Small intestine (tissue), 7 donors: ENCODE data around the gene PTCH1. TPM values are rescaled to one million over a fixed set of nuclear protein-coding genes. Genes with fewer than 3 reads are reported as not detected.
A peak's percentile ranks its signal among the peaks of the same experiment; 100 is the strongest.

Source experiments
- DNase-seq, 2 donors: peaks; one replicate each; pipeline versions ENCODE4 v3.0.0 to v3.0.0-alpha.2; 2013
- FAIRE-seq: peaks from 2 replicates; lab custom pipeline; 2012; peaks lifted over from hg19 to GRCh38; lab: Jason Lieb, UNC
- H3K27ac ChIP-seq, 3 donors: one replicate each; pipeline ENCODE4 v1.5.1; 2013; ENCODE audit warnings: low read length in 2 of 3, mild to moderate bottlenecking in 2 of 3, control low read depth in 1 of 3, inconsistent platforms in 1 of 3, low read depth in 1 of 3, moderate library complexity in 1 of 3
- H3K27me3 ChIP-seq, 3 donors: one replicate each; pipeline ENCODE4 v1.6.1; 2013; ENCODE audit warnings: low read length in 3 of 3, inconsistent platforms in 1 of 3; ENCODE audit not compliant: control insufficient read depth in 3 of 3, insufficient read depth in 3 of 3
- H3K36me3 ChIP-seq, 3 donors: one replicate each; pipeline ENCODE4 v1.6.1; 2013; ENCODE audit warnings: low read length in 3 of 3, inconsistent platforms in 1 of 3, low read depth in 1 of 3, mild to moderate bottlenecking in 1 of 3, moderate library complexity in 1 of 3; ENCODE audit not compliant: control insufficient read depth in 3 of 3, insufficient read depth in 2 of 3
- H3K4me1 ChIP-seq, 3 donors: one replicate each; pipeline ENCODE4 v1.6.1; 2013; ENCODE audit warnings: low read length in 2 of 3, inconsistent platforms in 1 of 3, low read depth in 1 of 3, mild to moderate bottlenecking in 1 of 3, moderate library complexity in 1 of 3; ENCODE audit not compliant: control insufficient read depth in 3 of 3, insufficient read depth in 2 of 3
- H3K4me3 ChIP-seq, 3 donors: one replicate each; pipeline ENCODE4 v1.5.1; 2013; ENCODE audit warnings: low read length in 3 of 3, control low read depth in 1 of 3, inconsistent platforms in 1 of 3, low read depth in 1 of 3, mild to moderate bottlenecking in 1 of 3, moderate library complexity in 1 of 3
- H3K9me3 ChIP-seq, 2 donors: one replicate each; pipeline ENCODE4 v1.6.1; 2013; ENCODE audit warnings: low read depth in 1 of 2, low read length in 1 of 2; ENCODE audit not compliant: control insufficient read depth in 2 of 2, insufficient read depth in 1 of 2
- WGBS, 3 donors: extraction: QIAGEN DNeasy Blood & Tissue Kit; methylation state at CpG; one replicate each; pipeline ENCODE4 v1.1.7; 2013; 5-methylcytosine and 5-hydroxymethylcytosine counted together
- polyA plus RNA-seq, 4 donors: library from polyadenylated mRNA; stranded (reverse) in 3 of 4; unstranded in 1 of 4; fragments of 200-250 nt in 3 of 4; fragments of 120-200 nt in 1 of 4; gene quantifications; one replicate each; pipeline versions ENCODE4 v1.2.1 to v1.2.3, GENCODE V29; 2013
- donor health status: healthy with polysubstance abuse.
- donor health status: control.
- donor health status: control.
- donor health status: Bipolar disorder and iron deficiency.
- donor health status: healthy.

The PTCH1 gene
- polyA plus RNA-seq, 4 donors = 2.2 to 25.2 (median 5.8) TPM

DNA sequence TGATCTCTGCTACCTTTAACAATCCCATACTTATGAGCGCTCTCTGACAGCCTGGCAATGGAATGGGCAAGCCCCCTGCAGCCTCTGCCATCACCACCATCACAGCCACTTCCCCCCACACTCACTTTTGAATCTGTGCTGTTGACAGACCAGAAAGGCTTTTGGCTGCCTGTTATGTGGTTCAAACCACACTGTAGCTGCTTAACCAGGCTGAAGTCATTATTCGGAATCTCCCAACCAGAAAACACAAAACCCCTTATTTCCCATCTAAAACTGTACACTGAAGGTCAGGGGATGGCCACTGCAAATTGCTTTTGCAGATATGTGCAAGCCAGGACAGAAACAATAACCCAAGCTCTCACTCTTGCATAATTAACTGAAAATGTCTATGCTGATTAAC is 35.8 kb downstream of the PTCH1 start:
- WGBS, 3 donors = 83 to 98% (median 87%) methylated on average over 2 of the region's 2 CpGs
- peaks cover 2 to 48% (median 8%) of the 10 kb centered on the region in 3 donors for H3K36me3 ChIP-seq
- no peaks in the 10 kb centered on the region for H3K9me3 ChIP-seq
- no peak overlapping the region for H3K27ac ChIP-seq
- no peaks in the 10 kb centered on the region for H3K4me1 ChIP-seq
- DNase-seq (no peak), FAIRE-seq (no peak)
- no peaks in the 10 kb centered on the region for H3K27me3 ChIP-seq
- no peak overlapping the region for H3K4me3 ChIP-seq

DNA sequence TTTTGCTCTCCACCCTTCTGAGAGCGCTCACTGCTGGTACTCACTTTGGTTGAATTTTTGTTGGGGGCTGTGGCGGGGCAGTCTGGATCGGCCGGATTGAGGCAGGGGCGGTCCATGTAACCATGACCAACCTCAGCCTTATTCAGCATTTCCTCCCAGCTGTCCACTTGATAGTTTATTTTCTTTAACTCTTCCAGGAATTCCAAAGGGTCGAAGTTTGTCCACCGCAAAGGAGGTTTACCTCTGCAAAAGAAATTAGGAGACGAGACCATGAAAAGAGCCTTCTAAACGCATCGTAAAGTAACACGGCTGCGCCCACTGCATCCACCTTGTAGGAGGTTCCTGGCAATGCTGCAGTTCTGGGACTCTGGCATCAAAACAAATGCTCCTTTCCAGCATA is 36.4 kb downstream of the PTCH1 start:
- Histone ChIP-seq H3K9me3 (no peaks in the 10 kb centered on the region), H3K4me1 (no peaks in the 10 kb centered on the region), H3K36me3 (peaks cover 8 to 54% (median 14%) of the 10 kb centered on the region in 3 donors), H3K27me3 (no peaks in the 10 kb centered on the region), H3K27ac (no peak overlapping the region), H3K4me3 (no peak overlapping the region)
- FAIRE-seq = no peak
- WGBS, 3 donors = 78 to 92% (median 88%) methylated on average over 12 of the region's 12 CpGs
- no peak for DNase-seq

DNA sequence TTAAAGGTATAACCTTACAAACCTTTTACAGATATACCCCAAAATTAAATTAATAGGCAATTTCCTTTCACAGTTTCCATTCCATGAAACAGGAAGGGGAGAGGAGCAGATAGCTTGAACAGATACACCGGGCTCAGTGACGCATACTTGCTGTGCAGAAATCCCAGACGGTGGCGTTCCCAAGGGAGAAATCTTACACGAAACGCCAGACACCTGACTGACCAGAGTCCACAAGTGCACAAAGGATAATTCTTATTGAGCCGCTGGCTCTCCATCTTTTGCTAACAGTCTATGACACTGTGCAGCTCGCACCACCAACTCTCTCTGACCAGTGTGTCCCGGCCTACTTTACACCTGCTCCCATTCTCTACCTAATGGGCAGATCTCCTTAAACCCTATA is 37.4 kb downstream of the PTCH1 start:
- no peak overlapping the region for H3K27ac ChIP-seq
- 93 to 97% (median 94%) methylated on average over 9 of the region's 9 CpGs for WGBS, 3 donors
- DNase-seq (no peak), FAIRE-seq (no peak)
- H3K27me3 ChIP-seq = no peaks in the 10 kb centered on the region
- H3K4me3 ChIP-seq = no peak overlapping the region
- H3K36me3 ChIP-seq = peaks cover 8 to 53% (median 15%) of the 10 kb centered on the region in 3 donors
- H3K9me3 ChIP-seq = no peaks in the 10 kb centered on the region
- no peaks in the 10 kb centered on the region for H3K4me1 ChIP-seq

DNA sequence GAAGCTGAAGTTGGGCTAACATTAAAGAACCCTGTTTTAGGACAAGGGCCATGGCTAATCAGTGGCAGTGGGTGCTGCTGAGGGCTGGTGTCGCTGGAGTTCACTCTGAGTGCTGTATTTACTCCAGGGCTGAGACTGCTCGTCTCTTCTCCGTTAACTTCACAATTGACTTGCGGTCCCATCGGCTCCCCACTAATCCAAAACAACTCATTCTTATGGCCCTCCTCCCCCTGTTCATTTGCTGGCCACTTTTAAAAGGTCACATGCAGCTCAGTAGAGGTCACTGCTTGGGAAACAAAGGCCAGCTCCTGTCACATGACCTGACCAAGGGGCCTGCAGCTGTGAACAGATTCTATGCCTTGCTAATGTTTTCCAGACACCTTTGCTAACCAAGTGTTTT is 38.4 kb downstream of the PTCH1 start:
- DNase-seq (no peak), FAIRE-seq (no peak)
- Histone ChIP-seq H3K36me3 (peaks cover 8 to 52% (median 15%) of the 10 kb centered on the region in 3 donors), H3K4me3 (no peak overlapping the region), H3K9me3 (no peaks in the 10 kb centered on the region), H3K4me1 (no peaks in the 10 kb centered on the region), H3K27me3 (no peaks in the 10 kb centered on the region), H3K27ac (no peak overlapping the region)
- 74 to 96% (median 79%) methylated on average over 5 of the region's 5 CpGs for WGBS, 3 donors

DNA sequence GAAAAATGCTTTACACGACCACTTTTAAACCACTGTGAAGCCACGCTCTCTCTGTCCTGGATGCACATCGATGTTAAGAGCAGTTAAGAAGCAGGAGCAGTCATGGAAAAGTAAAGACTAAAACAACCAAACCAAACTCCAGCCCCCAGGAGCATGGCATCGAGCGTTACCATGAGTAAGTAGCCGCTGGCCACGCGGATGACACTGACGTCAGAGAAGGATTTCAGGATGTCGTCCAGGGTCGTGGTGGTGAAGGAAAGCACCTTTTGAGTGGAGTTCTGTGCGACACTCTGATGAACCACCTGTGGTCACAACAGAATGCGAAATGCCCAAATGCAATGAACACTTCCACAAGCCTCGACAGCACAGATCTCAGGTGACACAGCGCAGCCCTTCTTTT is 38.9 kb downstream of the PTCH1 start:
- Histone ChIP-seq H3K9me3 (no peaks in the 10 kb centered on the region), H3K27me3 (no peaks in the 10 kb centered on the region), H3K36me3 (peaks cover 10 to 51% (median 15%) of the 10 kb centered on the region in 3 donors), H3K4me1 (no peaks in the 10 kb centered on the region), H3K27ac (peak overlapping the region in 1 of 3 donors; percentile 6), H3K4me3 (no peak overlapping the region)
- no peak for FAIRE-seq
- DNase-seq = no peak
- 90 to 92% (median 92%) methylated on average over 15 of the region's 15 CpGs for WGBS, 3 donors

DNA sequence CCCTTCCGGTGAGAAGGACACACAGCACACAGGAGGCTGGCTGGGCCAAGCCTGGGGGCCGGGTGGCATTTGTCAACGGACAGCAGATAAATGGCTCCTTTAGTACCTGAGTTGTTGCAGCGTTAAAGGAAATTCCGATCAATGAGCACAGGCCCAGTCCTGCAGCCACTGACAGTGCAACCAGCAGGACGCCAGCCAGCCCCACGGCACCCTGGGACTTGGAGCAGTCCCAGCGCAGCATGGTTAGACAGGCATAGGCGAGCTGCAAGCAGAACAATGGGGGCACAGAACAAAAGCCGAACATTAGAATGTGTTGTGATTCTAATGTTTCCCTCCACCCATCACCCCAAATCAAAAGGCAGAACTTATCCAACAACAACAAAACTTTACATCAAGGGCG is 39.3 kb downstream of the PTCH1 start:
- Histone ChIP-seq H3K27ac (no peak overlapping the region), H3K9me3 (no peaks in the 10 kb centered on the region), H3K4me3 (no peak overlapping the region), H3K36me3 (peaks cover 10 to 55% (median 15%) of the 10 kb centered on the region in 3 donors), H3K27me3 (no peaks in the 10 kb centered on the region), H3K4me1 (no peaks in the 10 kb centered on the region)
- WGBS, 3 donors = 79 to 94% (median 91%) methylated on average over 11 of the region's 11 CpGs
- FAIRE-seq (no peak), DNase-seq (no peak)

DNA sequence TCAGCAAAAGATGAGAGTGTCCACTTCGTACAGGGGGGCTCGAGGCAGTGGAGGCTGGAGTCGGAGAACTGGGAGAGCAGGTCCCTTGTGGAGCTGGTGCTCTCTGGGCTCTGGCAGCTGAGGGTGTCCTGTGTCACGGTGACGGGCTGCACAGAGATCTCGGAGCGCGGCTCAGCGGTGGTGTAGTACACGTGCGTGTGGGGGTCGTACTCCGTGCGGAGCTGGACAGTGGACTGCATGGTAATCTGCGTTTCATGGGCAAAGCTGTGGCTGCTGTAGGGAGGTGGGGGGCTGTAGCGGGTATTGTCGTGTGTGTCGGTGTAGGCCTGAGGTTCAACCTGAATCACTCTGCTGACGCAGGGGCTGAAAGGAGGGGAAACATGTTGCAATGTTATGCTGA is 48.0 kb downstream of the PTCH1 start:
- no peak for FAIRE-seq
- H3K27me3 ChIP-seq = no peaks in the 10 kb centered on the region
- H3K4me3 ChIP-seq = no peak overlapping the region
- peaks cover 4 to 61% (median 7%) of the 10 kb centered on the region in 3 donors for H3K36me3 ChIP-seq
- no peaks in the 10 kb centered on the region for H3K9me3 ChIP-seq
- WGBS, 3 donors = 96 to 97% (median 96%) methylated on average over 19 of the region's 19 CpGs
- DNase-seq = no peak
- H3K27ac ChIP-seq = no peak overlapping the region
- H3K4me1 ChIP-seq = peaks cover 0 to under 1% (median 0%) of the 10 kb centered on the region in 3 donors

DNA sequence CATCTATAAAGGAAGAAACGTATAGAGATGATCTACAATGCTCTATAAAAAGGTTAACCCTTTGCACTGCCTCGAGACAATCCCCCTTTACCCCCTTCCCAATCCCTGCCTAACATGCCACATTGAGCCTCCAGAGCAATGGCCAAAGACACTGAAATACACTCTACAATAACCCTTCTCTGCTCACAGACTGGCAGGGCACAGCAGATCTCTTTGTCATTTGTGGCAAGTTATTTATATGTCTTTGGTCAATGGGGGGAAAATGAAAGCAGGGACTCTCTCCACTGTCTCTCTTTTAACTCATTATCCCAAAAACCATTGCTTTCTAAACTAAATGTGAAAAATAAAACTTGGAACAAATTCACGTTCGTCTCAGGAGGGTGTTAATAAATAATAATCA is 51.7 kb downstream of the PTCH1 start:
- Histone ChIP-seq H3K27ac (no peak overlapping the region), H3K27me3 (no peaks in the 10 kb centered on the region), H3K9me3 (no peaks in the 10 kb centered on the region), H3K4me3 (no peak overlapping the region), H3K36me3 (peaks cover 4 to 67% (median 5%) of the 10 kb centered on the region in 3 donors), H3K4me1 (peaks cover 0 to 30% (median 7%) of the 10 kb centered on the region in 3 donors)
- DNase-seq = no peak
- WGBS, 3 donors = 56 to 72% (median 69%) methylated on average over 4 of the region's 4 CpGs
- FAIRE-seq = no peak
